ENCODE data around the gene ELK4. TPM values are rescaled to one million over a fixed set of nuclear protein-coding genes. Genes with fewer than 3 reads are reported as not detected.

The ELK4 gene
- total RNA-seq, 2 donors from 2014 or later, result 67.8 to 91.3 TPM

- DNase-seq (ENCODE audit: low spot score in 2 of 2), result no peak
- Mint-ChIP-seq H3K27ac (peak overlapping the region in 1 of 2 donors; percentile 56), H3K9me3 (no peaks in the 10 kb centered on the region), H3K36me3 (peaks cover 6 to 10% of the 10 kb centered on the region in 2 donors)
- ATAC-seq, result no peak
These were observed 37.0 kb downstream of the ELK4 start for GRCh38 chr1:205594846-205595245.

DNA sequence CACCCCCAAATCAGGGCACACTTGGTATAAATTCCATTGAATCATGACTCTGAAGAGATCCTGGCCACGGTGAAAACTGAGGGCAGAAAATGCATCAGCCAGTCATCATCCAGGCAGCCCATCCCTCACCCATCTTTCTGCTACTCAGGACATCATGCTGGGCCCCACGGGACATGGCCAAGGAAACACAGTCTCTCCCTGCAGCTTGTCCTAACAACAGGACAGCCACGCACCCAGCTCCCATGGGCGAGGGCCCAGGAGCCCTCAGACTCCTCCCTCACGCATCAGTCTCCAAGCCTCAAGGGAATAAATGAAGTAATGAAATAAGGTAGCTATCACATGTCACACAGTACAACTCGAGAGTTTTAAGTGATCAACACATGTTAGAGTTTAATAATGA lies 37.8 kb downstream of the ELK4 start:
- ATAC-seq, result no peak
- DNase-seq (ENCODE audit: low spot score in 2 of 2), result no peak

DNA sequence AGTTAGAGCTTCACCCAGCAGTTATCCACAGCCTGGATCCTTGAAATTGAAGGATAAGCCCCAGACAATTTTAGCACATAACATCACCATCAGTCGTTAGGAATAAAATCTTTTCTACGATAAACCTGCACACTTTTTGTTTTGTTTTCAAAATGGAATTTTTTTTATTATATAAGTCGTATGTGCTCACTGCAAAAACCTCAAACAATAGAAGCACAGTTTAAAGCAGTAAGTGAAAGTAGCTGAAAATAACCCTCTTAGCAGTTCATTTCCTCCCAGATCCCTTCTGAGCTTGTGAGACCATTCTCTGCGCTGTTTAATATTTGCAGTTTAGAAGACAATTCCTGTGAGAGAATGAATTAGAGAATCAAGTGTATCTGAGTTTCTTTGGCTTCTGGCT lies 38.3 kb downstream of the ELK4 start:
- DNase-seq (ENCODE audit: low spot score in 2 of 2) (no peak), ATAC-seq (no peak)
- Mint-ChIP-seq H3K36me3 (peaks cover 6 to 10% of the 10 kb centered on the region in 2 donors), H3K9me3 (no peaks in the 10 kb centered on the region), H3K27ac (peak overlapping the region in 1 of 2 donors; percentile 93)

More for the DNA sequence above, 37.8 kb downstream of the ELK4 start:
- Mint-ChIP-seq H3K27ac (peak overlapping the region; percentile 69 to 93), H3K9me3 (no peaks in the 10 kb centered on the region), H3K36me3 (peaks cover 6 to 10% of the 10 kb centered on the region in 2 donors)

DNA sequence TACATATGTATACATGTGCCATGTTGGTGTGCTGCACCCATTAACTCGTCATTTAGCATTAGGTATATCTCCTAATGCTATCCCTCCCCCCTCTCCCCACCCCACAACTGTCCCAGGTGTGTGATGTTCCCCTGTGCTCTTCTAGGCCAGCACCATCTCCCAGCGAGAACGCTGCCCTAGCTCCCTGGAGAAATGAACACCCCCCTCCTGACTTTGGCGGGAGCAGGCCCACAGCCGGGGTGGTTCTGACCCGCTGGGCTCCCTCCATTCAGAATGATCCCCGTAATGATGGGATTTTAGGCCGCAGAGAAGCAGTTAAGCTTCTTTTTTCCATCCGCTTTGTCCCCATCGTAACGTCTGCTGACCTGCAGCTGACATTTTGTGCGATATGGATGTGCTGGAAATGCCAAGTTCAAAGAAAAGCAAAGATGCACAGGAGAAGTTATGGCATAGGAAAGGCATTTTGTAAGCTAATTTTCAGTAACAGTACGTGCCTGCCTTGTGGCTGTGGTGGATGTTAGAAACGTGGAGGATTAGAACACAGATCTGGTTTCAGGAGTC lies 39.3 kb downstream of the ELK4 start:
- peak overlapping the region in 1 of 2 donors; percentile 93 for H3K27ac Mint-ChIP-seq
- ATAC-seq, result peak; percentile 1 to 16

DNA sequence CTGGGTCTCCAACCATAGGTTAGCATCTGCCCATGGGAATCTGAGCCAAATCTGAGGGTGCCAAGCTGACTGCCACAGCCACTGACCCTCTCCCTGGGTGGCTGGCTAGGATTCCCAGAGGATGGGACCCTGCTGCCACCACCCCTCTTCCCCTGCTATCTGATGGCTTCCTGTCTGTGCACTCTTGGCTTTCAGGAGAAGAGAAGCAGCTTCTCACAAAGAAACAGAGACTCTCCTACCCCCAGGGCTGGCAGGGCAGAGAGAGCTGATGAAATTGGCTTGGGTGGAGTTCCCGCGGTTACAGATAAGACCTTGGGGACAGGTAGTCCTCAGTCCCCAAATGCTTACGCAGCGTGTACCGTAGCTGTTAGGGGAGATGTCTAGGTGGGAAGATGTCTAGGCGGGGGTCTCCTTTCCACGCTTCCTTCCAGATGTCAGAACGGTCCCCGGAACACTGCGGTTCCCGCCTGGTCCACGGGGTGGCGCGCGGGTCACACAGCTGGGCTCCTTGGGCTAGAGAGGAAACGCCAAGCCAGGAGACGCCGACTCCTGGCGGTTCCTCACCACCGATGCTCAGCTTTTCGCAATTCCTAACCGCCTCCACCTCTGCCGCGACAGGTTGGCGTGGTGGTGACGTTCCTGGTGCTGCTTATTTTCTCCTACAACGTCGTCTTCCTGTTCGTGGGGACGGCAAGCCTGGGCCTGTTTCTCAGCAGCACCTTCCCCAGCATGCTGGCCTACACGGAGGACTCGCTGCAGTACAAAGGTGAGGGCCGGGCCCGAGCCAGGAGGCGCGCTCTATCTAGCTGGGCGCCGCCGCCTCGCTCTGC lies 40.1 kb downstream of the ELK4 start:
- Mint-ChIP-seq H3K9me3 (no peaks in the 10 kb centered on the region), H3K27ac (peak overlapping the region; percentile 86 to 93), H3K36me3 (peaks cover 6% of the 10 kb centered on the region in 2 donors)
- DNase-seq (ENCODE audit: low spot score in 2 of 2), result peak; percentile 93 to 98
- ATAC-seq, result peak; percentile 89 to 93

More for the DNA sequence above, 39.3 kb downstream of the ELK4 start:
- DNase-seq (ENCODE audit: low spot score in 2 of 2), result peak in 1 of 2 donors; percentile 47
- Mint-ChIP-seq H3K36me3 (peaks cover 6% of the 10 kb centered on the region in 2 donors), H3K9me3 (no peaks in the 10 kb centered on the region)

GRCh38 chr1:205590777-205591513 lies 40.9 kb downstream of the ELK4 start:
- no peaks in the 10 kb centered on the region for H3K9me3 Mint-ChIP-seq
- ATAC-seq, result no peak
- DNase-seq (ENCODE audit: low spot score in 2 of 2), result peak in 1 of 2 donors; percentile 2
- H3K36me3 Mint-ChIP-seq, result peaks cover 6% of the 10 kb centered on the region in 2 donors
- peak overlapping the region in 1 of 2 donors; percentile 93 for H3K27ac Mint-ChIP-seq

- no peak overlapping the region for H3K27ac Mint-ChIP-seq
- no peak for ATAC-seq
- DNase-seq (ENCODE audit: low spot score in 2 of 2), result peak in 1 of 2 donors; percentile 18
- no peaks in the 10 kb centered on the region for H3K9me3 Mint-ChIP-seq
- H3K36me3 Mint-ChIP-seq, result peaks cover 3% of the 10 kb centered on the region in 2 donors
These were observed 41.4 kb downstream of the ELK4 start for GRCh38 chr1:205590457-205590768.

DNA sequence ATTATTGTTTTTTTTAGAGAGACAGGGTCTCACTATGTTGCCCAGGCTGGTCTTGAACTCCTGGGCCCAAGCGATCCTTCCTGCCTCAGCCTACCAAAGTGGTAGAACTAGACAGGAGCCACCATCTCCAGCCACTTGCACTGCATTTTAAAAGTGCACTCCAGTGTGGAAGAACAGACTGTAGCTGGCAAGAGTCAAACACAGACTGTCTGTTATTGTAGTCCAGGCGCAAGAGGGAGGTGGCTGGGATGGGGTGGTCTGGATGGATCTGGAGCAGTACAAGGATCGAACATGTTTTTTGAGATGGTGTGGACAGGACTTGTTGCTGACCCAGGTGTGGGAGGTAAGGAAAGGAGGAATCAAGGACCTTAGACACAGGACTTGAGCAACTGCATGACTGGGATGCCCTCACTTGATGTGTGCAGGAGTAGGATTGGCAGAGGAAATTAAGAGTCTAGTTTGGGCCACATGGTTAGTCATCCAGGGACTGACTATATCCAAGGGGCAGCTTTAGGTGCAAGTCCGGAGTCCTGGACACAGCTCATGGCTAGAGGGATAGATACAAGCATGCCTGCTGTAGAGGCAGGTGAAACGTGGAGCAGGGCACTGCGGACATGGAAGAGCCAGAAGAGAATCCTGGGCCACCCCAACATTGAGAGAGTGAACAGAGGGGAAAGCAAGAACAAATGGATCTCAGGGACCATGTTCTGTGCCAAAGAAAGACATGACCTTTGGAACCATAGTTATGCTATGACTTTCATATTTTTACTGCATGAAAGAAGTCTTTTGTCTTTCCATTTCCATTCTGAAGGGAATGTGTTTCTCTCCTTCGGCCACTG lies 42.0 kb downstream of the ELK4 start:
- Mint-ChIP-seq H3K27ac (no peak overlapping the region), H3K36me3 (no peaks in the 10 kb centered on the region)
- peak in 1 of 2 donors; percentile 41 for DNase-seq (ENCODE audit: low spot score in 2 of 2)

DNA sequence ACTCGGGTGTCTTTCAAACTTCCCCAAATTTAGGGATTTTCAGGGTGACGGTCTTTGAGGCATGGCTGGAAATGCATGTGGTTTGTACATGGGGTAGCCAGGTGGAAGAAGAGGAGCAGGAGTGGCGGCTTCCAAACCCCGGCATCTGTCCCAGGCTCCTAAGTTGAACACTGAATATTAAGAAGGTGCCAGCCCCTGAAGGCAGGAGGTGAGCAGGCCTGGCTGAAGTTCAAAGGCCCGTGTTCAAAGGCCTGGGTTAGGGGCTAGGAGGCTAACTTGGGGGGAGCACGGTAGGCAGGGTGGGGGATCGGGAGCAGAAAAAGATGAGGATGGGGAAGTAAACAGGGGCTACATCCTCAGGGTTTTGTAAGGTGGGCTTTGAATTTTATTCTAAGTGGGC lies 42.8 kb downstream of the ELK4 start:
- Mint-ChIP-seq H3K9me3 (no peaks in the 10 kb centered on the region), H3K27ac (no peak overlapping the region), H3K36me3 (no peaks in the 10 kb centered on the region)
- ATAC-seq (no peak), DNase-seq (ENCODE audit: low spot score in 2 of 2) (no peak)

More for the DNA sequence above, 42.0 kb downstream of the ELK4 start:
- no peak for ATAC-seq
- no peaks in the 10 kb centered on the region for H3K9me3 Mint-ChIP-seq

- no peaks in the 10 kb centered on the region for H3K9me3 Mint-ChIP-seq
- DNase-seq (ENCODE audit: low spot score in 2 of 2), result peak; percentile 31 to 48
- ATAC-seq, result peak in 1 of 2 donors; percentile 51
- no peak overlapping the region for H3K27ac Mint-ChIP-seq
- no peaks in the 10 kb centered on the region for H3K36me3 Mint-ChIP-seq
These were observed 43.2 kb downstream of the ELK4 start for GRCh38 chr1:205588636-205589035.

GRCh38 chr1:205587581-205587980 lies 44.2 kb downstream of the ELK4 start:
- peak in 1 of 2 donors; percentile 20 for DNase-seq (ENCODE audit: low spot score in 2 of 2)
- Mint-ChIP-seq H3K27ac (peak overlapping the region in 1 of 2 donors; percentile 81), H3K9me3 (no peaks in the 10 kb centered on the region), H3K36me3 (no peaks in the 10 kb centered on the region)
- ATAC-seq, result no peak

- Mint-ChIP-seq H3K36me3 (no peaks in the 10 kb centered on the region), H3K9me3 (no peaks in the 10 kb centered on the region), H3K27ac (peak overlapping the region in 1 of 2 donors; percentile 72)
- peak in 1 of 2 donors; percentile 18 for DNase-seq (ENCODE audit: low spot score in 2 of 2)
- no peak for ATAC-seq
These were observed 45.7 kb downstream of the ELK4 start for GRCh38 chr1:205585835-205586785.

- ATAC-seq (no peak), DNase-seq (ENCODE audit: low spot score in 2 of 2) (peak in 1 of 2 donors; percentile 26)
- H3K36me3 Mint-ChIP-seq, result no peaks in the 10 kb centered on the region
- H3K27ac Mint-ChIP-seq, result peak overlapping the region in 1 of 2 donors; percentile 72
- no peaks in the 10 kb centered on the region for H3K9me3 Mint-ChIP-seq
These were observed 46.5 kb downstream of the ELK4 start for GRCh38 chr1:205585169-205585834.

- no peak overlapping the region for H3K27ac Mint-ChIP-seq
- H3K36me3 Mint-ChIP-seq, result no peaks in the 10 kb centered on the region
- peak in 1 of 2 donors; percentile 44 for DNase-seq (ENCODE audit: low spot score in 2 of 2)
- ATAC-seq, result no peak
- no peaks in the 10 kb centered on the region for H3K9me3 Mint-ChIP-seq
These were observed 47.1 kb downstream of the ELK4 start for GRCh38 chr1:205584732-205585131.
